Effector memory CD4-positive, alpha-beta T cell (primary cell): ENCODE measurements around the gene UBTD2.
"Not testable (repeated sequence)": the region's sequence is repeated elsewhere in the genome, so short reads cannot be mapped to it uniquely, and the experiment has no call there.

Experiments
- DNase-seq, 3 donors: peaks; one replicate each; pipeline ENCODE4 v3.0.0-alpha.2; 2020
- H3K27ac ChIP-seq: 2 replicates; pipeline ENCODE4 v1.7.0; 2013; ENCODE audit warnings: mild to moderate bottlenecking, low read length, moderate library complexity; ENCODE audit not compliant: insufficient read depth, poor library complexity, severe bottlenecking
- H3K27me3 ChIP-seq: replicated peaks from 2 replicates; pipeline ENCODE4 v1.7.0; 2013; ENCODE audit warnings: mild to moderate bottlenecking, low read length; ENCODE audit not compliant: insufficient read depth, control insufficient read depth, poor library complexity, severe bottlenecking
- H3K36me3 ChIP-seq: 2 replicates; pipeline ENCODE4 v1.7.0; 2013; ENCODE audit warnings: mild to moderate bottlenecking, low read length, moderate library complexity; ENCODE audit not compliant: control insufficient read depth, insufficient read depth
- H3K4me1 ChIP-seq: 2 replicates; pipeline ENCODE4 v1.7.0; 2013; ENCODE audit warnings: low read length, mild to moderate bottlenecking; ENCODE audit not compliant: control insufficient read depth, insufficient read depth, poor library complexity, severe bottlenecking
- H3K4me3 ChIP-seq: 2 replicates; pipeline ENCODE4 v1.7.0; 2013; ENCODE audit warnings: low read length, low read depth, mild to moderate bottlenecking; ENCODE audit not compliant: insufficient read depth, poor library complexity, severe bottlenecking
- H3K9me3 ChIP-seq: 2 replicates; pipeline ENCODE4 v1.7.0; 2013; ENCODE audit warnings: mild to moderate bottlenecking, low read length, moderate library complexity; ENCODE audit not compliant: control insufficient read depth

Gene UBTD2

DNA sequence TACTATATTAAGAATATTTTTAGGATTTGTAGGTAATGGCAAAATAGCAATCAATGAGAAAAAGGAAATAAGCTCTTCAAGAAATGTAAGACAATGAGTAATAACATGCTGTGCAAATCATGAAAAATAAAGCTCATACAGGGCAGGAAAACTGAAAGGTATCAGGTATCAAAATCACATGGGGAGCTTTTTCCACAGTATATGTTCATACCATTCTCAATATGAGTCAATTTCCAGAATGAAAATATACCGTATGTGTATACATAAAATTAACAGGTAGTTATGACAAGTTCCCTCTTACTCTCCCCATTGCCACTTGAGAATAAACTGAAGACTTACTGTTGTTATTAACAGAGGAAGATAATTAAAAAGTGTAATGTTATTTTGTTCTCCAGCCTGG, 53.7 kb downstream of the UBTD2 start:
- Histone ChIP-seq H3K4me3 (no peak overlapping the region), H3K27ac (no peak overlapping the region), H3K9me3 (no peaks in the 10 kb centered on the region), H3K4me1 (no peaks in the 10 kb centered on the region), H3K36me3 (no peaks in the 10 kb centered on the region), H3K27me3 (no peaks in the 10 kb centered on the region)
- no peak for DNase-seq

- Histone ChIP-seq H3K27me3 (no peaks in the 10 kb centered on the region), H3K27ac (no peak overlapping the region), H3K4me1 (no peaks in the 10 kb centered on the region), H3K36me3 (no peaks in the 10 kb centered on the region), H3K4me3 (no peak overlapping the region), H3K9me3 (no peaks in the 10 kb centered on the region)
- DNase-seq = no peak
Measured at GRCh38 chr5:172224996-172225395, 58.6 kb downstream of the UBTD2 start.

DNA sequence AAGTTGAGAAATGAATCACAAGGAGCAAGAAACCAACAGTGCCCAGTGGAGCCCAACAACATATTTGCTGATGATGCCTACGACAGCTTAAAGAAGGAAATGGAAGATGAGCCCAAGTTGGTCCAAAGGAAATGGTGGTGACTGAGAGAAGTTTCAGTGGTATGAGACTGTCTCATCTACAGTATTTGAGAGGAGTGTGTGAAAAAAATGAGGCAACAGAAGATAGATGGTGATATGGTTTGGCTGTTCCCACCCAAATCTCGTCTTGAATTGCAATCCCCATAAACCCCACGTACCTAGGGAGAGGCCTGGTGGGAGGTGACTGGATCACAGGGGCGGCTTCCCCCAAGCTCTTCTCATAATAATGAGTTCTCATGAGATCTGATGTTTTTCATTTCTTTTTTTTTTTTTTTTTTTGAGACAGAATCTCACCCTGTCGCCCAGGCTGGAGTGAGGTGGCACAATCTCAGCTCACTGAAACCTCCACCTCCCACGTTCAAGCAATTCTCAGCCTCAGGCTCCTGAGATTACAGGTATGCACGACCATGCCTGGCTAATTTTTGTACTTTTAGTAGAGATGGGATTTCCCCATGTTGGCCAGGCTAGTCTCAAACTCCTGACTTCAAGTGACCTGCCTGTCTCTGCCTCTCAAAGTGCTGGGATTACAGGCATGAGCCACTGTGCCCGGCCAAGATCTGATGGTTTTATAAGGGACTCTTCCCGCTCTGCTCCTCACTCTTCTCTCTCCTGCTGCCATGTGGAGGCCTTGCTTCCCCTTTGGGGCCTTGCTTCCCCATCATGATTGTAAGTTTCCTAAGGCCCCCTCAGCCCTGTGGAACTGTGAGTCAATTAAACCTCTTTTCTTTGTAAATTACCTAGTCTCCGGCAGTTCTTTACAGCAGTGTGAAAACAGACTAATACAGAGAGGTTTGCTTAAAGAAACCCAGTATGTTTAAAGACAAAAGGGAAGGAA, 59.4 kb downstream of the UBTD2 start:
- Histone ChIP-seq H3K27ac (no peak overlapping the region), H3K9me3 (no peaks in the 10 kb centered on the region), H3K36me3 (no peaks in the 10 kb centered on the region), H3K4me3 (no peak overlapping the region), H3K27me3 (no peaks in the 10 kb centered on the region), H3K4me1 (no peaks in the 10 kb centered on the region)
- DNase-seq = no peak

DNA sequence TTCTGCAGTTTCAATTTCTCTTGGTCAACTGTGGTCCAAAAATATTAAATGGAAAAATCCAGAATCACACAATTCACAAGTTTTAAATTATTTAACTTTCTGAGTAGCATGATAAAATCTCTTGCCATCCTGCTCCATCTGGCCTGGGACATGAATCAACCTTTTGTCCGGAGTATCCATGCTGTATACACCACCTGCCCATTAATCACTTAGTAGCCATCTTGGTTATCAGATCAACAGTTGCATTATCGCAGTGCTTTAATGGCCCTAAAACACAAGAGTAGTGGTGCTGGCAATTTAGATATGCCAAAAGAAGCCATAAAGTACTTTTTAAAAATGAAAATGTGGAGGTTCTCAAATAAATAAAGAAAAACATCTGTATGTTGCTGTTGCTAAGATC, 64.3 kb downstream of the UBTD2 start:
- DNase-seq = no peak
- no peaks in the 10 kb centered on the region for H3K27me3 ChIP-seq
- no peak overlapping the region for H3K4me3 ChIP-seq
- H3K27ac ChIP-seq = no peak overlapping the region
- no peaks in the 10 kb centered on the region for H3K9me3 ChIP-seq
- H3K36me3 ChIP-seq = no peaks in the 10 kb centered on the region
- no peaks in the 10 kb centered on the region for H3K4me1 ChIP-seq

DNA sequence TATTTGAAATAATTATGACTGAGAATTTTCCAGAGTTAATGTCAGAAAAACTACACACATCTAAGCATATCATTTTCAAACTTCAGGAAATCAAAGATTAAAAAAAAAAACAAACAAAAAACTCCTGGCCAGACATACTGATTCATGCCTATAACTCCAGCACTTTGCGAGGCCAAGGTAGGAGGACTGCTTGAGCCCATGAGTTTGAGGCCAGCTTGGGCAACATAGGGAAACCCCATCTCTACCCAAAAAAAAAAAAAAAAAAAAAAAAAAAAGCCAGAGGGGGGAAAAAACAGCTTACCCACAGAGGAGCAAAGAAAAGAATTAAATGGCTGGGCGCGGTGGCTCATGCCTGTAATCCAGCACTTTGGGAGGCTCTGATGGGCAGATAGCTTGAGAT, 67.2 kb downstream of the UBTD2 start:
- H3K4me3 ChIP-seq = no peak overlapping the region
- no peak for DNase-seq
- H3K36me3 ChIP-seq = peaks cover 7% of the 10 kb centered on the region
- H3K4me1 ChIP-seq = no peaks in the 10 kb centered on the region
- H3K27ac ChIP-seq = no peak overlapping the region
- no peaks in the 10 kb centered on the region for H3K27me3 ChIP-seq
- H3K9me3 ChIP-seq = no peaks in the 10 kb centered on the region

GRCh38 chr5:172213126-172213525, 70.4 kb downstream of the UBTD2 start:
- Histone ChIP-seq H3K27ac (no peak overlapping the region), H3K36me3 (peaks cover 8% of the 10 kb centered on the region), H3K4me1 (no peaks in the 10 kb centered on the region), H3K4me3 (no peak overlapping the region), H3K9me3 (no peaks in the 10 kb centered on the region), H3K27me3 (no peaks in the 10 kb centered on the region)
- no peak for DNase-seq

GRCh38 chr5:172211676-172212075, 71.9 kb downstream of the UBTD2 start:
- Histone ChIP-seq H3K27me3 (no peaks in the 10 kb centered on the region), H3K27ac (no peak overlapping the region), H3K36me3 (peaks cover 8% of the 10 kb centered on the region), H3K9me3 (no peaks in the 10 kb centered on the region), H3K4me1 (no peaks in the 10 kb centered on the region), H3K4me3 (no peak overlapping the region)
- no peak for DNase-seq

DNA sequence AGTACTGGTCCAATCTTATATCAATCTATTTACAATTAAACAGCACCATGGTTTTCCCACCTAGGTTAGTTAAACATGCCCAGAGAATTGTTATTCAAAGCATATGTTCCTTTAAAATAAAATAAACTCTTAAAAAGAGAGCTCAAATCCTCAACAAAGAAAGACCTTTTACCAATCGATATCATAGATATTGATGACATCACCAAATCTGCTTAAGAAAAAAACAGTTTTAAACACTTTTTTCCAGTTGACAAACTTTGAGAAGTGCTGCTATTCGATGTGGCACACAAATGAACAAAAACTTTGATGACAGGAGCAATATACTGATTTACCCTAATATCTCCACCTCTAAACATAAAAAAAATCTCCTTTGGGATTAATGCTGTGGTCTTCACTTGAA, 73.8 kb downstream of the UBTD2 start:
- Histone ChIP-seq H3K4me3 (no peak overlapping the region), H3K36me3 (peaks cover 8% of the 10 kb centered on the region), H3K27me3 (no peaks in the 10 kb centered on the region), H3K27ac (no peak overlapping the region), H3K9me3 (no peaks in the 10 kb centered on the region), H3K4me1 (no peaks in the 10 kb centered on the region)
- DNase-seq = no peak

GRCh38 chr5:172207511-172207910, 76.1 kb downstream of the UBTD2 start:
- Histone ChIP-seq H3K9me3 (no peaks in the 10 kb centered on the region), H3K27me3 (no peaks in the 10 kb centered on the region), H3K4me1 (no peaks in the 10 kb centered on the region), H3K27ac (no peak overlapping the region), H3K4me3 (no peak overlapping the region), H3K36me3 (peaks cover 8% of the 10 kb centered on the region)
- no peak for DNase-seq

DNA sequence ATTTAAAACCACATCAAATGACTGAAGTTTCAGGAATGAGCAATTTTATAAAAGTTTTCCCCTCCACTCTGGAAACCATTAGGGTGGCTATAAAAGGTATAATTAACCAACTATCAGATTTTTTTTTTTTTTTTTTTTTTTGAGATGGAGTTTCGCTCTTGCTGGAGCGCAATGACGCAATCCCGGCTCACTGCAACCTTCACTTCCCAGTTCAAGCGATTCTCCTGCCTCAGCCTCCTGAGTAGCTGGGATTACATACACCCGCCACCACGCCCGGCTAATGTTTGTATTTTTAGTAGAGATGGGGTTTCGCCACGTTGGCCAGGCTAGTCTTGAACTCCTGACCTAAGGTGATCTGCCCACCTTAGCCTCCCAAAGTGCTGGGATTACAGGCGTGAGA, 77.6 kb downstream of the UBTD2 start:
- not testable (repeated sequence) for H3K36me3 ChIP-seq, H3K4me1 ChIP-seq, H3K9me3 ChIP-seq, H3K27me3 ChIP-seq, H3K27ac ChIP-seq, DNase-seq, H3K4me3 ChIP-seq
